ENCODE data around the gene FGF3.
A peak's percentile ranks its signal among the peaks of the same experiment; 100 is the strongest.
"Not testable (repeated sequence)": the region's sequence is repeated elsewhere in the genome, so short reads cannot be mapped to it uniquely, and the experiment has no call there.

The FGF3 gene

DNA sequence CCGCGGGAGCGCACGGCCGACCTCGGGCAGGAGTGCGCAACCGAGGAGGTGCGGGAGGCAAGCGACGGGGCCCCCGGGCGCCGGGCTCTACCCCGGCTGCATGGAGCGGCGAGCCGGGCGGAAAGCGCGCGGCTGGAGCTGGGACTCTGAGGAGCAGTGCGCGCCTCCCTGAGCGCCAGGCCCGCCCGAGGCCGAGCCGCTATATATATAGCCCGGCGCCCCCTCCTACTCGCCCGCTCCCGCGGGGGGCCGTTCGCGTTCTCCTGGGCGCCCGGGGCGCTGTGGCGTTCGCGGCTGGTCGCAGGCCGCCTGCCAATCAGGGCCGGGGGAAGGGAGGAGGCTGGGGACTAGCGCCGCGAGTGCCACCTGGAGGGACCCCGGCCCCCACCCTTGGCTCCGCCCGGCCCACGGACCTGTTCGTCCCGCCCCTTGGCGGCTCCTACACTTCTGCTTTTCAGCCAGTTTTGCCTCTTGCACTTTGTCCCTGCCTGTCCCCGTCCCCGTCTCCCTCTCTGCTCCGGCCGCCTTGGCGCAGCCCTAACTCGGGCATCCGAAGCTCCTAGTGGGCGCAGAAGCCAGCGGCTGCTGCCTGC, 44.0 kb downstream of the FGF3 start, which contains the start of gene FGF4:
Gene FGF4, minus strand, starts transcription at position 179 of the 593 bp plus-strand sequence. CDS start 257 bp downstream, outside the sequence.
- Histone ChIP-seq H3K9ac (ENCODE audit: low read depth, low read length) (no peak within 1 kb of the TSS), H3K4me3 (ENCODE audit: low read length) (peak within 1 kb of the TSS; percentile 51; the same call in 1 of the 2 replicates), H3K27me3 (ENCODE audit: insufficient read depth, low read length) (peaks cover 73% of the 10 kb centered on the region)

DNA sequence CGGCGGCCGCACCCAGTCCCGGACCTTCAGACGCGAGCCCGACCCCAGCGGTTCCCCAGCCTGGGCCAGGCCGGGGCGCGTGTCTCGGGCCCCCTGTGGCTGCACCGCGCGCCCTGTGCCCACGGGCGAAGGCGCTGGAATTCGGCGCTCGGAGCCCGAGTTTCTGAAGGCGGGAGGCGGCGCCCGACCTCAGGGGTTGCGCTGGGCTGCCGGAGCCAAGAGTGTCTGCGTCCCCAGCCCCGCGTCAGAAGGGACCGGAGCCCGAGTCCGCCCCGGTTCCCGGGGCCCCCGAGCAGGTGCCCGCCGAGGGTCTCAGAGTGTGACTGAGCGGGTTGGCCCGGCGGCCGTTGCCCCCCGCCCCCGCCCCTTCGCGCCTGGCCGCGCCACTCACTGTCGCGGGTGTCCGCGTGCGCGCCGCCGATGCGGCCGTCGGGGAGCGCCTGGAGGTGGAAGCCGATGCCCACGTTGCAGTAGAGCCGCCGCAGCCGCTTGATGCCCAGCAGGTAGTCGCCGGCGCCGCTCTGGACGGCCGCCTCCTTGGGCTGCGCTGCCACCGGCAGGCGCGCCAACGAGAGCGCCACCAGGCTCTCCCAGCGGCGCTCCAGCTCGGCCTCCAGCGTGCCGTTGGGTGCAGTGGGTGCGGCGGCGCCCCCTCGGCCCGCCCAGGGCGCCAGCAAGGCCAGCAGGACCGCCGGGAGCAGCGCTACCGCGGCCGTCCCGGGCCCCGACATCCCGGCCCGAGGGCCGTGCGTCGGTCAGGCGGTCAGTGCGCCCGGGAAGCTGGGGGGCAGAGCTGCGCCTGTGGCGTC, 44.7 kb downstream of the FGF3 start:
- H3K9ac ChIP-seq (ENCODE audit: low read depth, low read length): no peak overlapping the region

More for the DNA sequence above, 44.0 kb downstream of the FGF3 start, which contains the start of gene FGF4:
- Histone ChIP-seq H3K9me3 (ENCODE audit: insufficient read depth, low read depth, low read length) (no peaks in the 10 kb centered on the region), H3K36me3 (ENCODE audit: insufficient read depth, low read depth, low read length) (no peaks in the 10 kb centered on the region), H3K27ac (ENCODE audit: low read length) (no peak within 1 kb of the TSS), H3K4me1 (ENCODE audit: insufficient read depth, low read length) (peaks cover 19% of the 10 kb centered on the region; the same call in 1 of the 2 replicates)

DNA sequence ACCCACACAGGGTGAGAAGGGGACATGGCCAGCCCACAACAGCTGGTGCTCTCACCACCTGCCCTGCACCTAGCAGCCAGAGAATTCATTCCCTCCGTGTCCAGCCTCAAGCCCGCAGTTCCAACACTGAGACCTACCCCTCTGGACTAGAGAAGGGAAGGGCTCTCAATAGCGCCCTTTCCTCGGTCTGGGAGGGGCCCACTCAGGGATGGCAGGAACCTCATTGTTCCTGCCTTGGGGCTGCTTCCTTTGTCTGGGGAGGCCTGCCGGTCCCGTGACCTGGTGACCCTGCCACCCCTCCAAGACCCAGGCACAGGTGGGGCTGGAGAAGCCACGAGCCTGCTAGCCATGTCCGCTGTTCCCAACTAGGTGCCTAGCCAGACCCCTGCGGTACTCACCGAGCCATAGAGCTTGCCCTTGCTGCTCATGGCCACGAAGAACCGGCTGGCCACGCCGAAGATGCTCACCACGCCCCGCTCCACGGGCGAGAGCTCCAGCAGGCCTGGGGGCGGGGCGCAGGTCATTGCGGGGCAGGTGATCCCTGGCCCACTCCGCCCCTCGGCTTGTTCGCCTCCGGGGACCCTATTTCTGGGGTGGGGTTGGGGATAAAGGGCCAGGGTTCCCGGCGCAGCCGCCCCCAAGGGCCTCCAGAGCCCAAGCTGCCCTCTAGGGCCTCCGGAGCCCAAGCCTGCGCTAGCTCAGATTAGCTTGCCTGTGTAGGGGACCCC, 45.4 kb downstream of the FGF3 start:
- H3K9ac ChIP-seq (ENCODE audit: low read depth, low read length): no peak overlapping the region
- peaks cover 19% of the 10 kb centered on the region; the same call in 1 of the 2 replicates for H3K4me1 ChIP-seq (ENCODE audit: insufficient read depth, low read length)
- H3K36me3 ChIP-seq (ENCODE audit: insufficient read depth, low read depth, low read length): no peaks in the 10 kb centered on the region
- H3K27ac ChIP-seq (ENCODE audit: low read length): no peak overlapping the region
- H3K27me3 ChIP-seq (ENCODE audit: insufficient read depth, low read length): peaks cover 73% of the 10 kb centered on the region
- peak overlapping the region; percentile 28; the same call in 1 of the 2 replicates for H3K4me3 ChIP-seq (ENCODE audit: low read length)
- no peaks in the 10 kb centered on the region for H3K9me3 ChIP-seq (ENCODE audit: insufficient read depth, low read depth, low read length)

More for the DNA sequence above, 44.7 kb downstream of the FGF3 start:
- Histone ChIP-seq H3K27ac (ENCODE audit: low read length) (no peak overlapping the region), H3K4me3 (ENCODE audit: low read length) (peak overlapping the region; percentile 51; the same call in 1 of the 2 replicates), H3K4me1 (ENCODE audit: insufficient read depth, low read length) (peaks cover 19% of the 10 kb centered on the region; the same call in 1 of the 2 replicates), H3K36me3 (ENCODE audit: insufficient read depth, low read depth, low read length) (no peaks in the 10 kb centered on the region), H3K9me3 (ENCODE audit: insufficient read depth, low read depth, low read length) (no peaks in the 10 kb centered on the region), H3K27me3 (ENCODE audit: insufficient read depth, low read length) (peaks cover 73% of the 10 kb centered on the region)

DNA sequence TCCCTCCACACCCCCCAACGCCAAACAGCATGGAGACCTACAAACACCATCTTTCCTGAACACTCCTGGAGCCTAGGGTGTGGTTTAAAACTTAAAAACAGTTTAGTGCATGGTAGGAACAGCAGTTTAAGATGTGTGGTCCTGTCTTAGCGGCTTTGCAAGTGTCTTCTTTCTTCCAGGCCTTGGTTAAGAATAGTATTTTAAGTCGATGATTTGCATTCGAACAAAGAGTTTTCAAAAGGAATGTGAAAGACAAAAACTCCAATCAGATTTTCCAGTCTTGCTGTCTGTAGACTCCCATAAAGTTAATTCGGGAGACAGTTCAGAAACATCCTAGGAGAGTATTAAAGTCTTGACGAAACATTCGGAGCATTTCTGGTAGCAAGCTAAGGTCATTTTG, 47.8 kb downstream of the FGF3 start:
- Histone ChIP-seq H3K36me3 (ENCODE audit: insufficient read depth, low read depth, low read length) (no peaks in the 10 kb centered on the region), H3K27me3 (ENCODE audit: insufficient read depth, low read length) (peaks cover 60% of the 10 kb centered on the region), H3K9ac (ENCODE audit: low read depth, low read length) (peak overlapping the region; percentile 19; the same call in 1 of the 2 replicates), H3K4me1 (ENCODE audit: insufficient read depth, low read length) (peaks cover 19% of the 10 kb centered on the region; the same call in 1 of the 2 replicates), H3K27ac (ENCODE audit: low read length) (no peak overlapping the region), H3K4me3 (ENCODE audit: low read length) (peak overlapping the region; percentile 39), H3K9me3 (ENCODE audit: insufficient read depth, low read depth, low read length) (no peaks in the 10 kb centered on the region)

DNA sequence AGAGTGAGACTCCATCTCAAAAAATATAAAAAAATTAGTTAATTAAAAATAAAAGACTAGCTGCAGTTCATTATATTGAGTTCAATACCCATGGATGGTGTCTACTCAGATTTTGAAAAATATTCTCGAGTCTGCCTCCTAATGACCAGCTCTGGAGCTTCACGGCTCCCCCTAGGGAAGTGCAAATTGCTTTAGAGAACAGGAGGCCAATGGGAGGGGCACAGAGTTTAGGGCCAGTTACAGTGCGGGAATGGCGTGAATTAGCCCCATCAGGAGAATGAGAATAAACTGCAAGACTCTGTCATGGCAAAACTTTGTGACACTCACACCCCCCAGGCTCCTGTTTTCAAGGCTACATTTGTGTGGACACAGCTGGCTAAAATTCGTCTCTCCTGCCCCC, 48.7 kb downstream of the FGF3 start:
- Histone ChIP-seq H3K27ac (ENCODE audit: low read length) (no peak overlapping the region), H3K36me3 (ENCODE audit: insufficient read depth, low read depth, low read length) (no peaks in the 10 kb centered on the region), H3K27me3 (ENCODE audit: insufficient read depth, low read length) (peaks cover 51% of the 10 kb centered on the region), H3K4me3 (ENCODE audit: low read length) (peak overlapping the region; percentile 39; the same call in 1 of the 2 replicates), H3K9me3 (ENCODE audit: insufficient read depth, low read depth, low read length) (no peaks in the 10 kb centered on the region), H3K4me1 (ENCODE audit: insufficient read depth, low read length) (peaks cover 19% of the 10 kb centered on the region; the same call in 1 of the 2 replicates), H3K9ac (ENCODE audit: low read depth, low read length) (peak overlapping the region; percentile 19; the same call in 1 of the 2 replicates)

DNA sequence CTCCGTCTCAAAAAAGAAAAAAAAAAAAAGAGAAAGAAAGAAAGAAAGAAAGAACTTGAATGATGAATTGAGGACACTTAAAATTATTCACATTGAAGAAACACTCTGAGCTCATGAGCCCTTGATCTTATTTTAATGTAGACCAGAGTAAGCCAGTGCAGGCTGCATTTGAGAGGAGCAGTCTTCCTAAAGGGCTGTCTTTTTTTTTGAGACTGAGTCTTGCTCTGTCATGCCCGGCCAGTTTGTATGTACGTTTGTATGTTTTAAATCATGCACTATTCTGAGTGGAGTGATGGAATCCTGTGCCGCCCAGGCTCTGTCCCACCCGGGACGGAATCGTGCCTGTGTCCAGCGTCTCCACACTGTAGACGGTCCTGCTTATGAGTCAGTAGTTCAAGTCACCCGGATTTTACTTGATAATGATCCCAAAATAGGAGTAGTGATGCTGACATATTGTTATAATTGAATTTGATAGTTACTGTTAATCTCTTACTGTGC, 53.7 kb downstream of the FGF3 start:
- no peak overlapping the region for H3K9ac ChIP-seq (ENCODE audit: low read depth, low read length)
- H3K4me3 ChIP-seq (ENCODE audit: low read length): no peak overlapping the region
- H3K9me3 ChIP-seq (ENCODE audit: insufficient read depth, low read depth, low read length): no peaks in the 10 kb centered on the region
- peaks cover 3% of the 10 kb centered on the region; the same call in 1 of the 2 replicates for H3K4me1 ChIP-seq (ENCODE audit: insufficient read depth, low read length)
- H3K27me3 ChIP-seq (ENCODE audit: insufficient read depth, low read length): peaks cover under 1% of the 10 kb centered on the region; the same call in 1 of the 2 replicates
- no peaks in the 10 kb centered on the region for H3K36me3 ChIP-seq (ENCODE audit: insufficient read depth, low read depth, low read length)
- no peak overlapping the region for H3K27ac ChIP-seq (ENCODE audit: low read length)

DNA sequence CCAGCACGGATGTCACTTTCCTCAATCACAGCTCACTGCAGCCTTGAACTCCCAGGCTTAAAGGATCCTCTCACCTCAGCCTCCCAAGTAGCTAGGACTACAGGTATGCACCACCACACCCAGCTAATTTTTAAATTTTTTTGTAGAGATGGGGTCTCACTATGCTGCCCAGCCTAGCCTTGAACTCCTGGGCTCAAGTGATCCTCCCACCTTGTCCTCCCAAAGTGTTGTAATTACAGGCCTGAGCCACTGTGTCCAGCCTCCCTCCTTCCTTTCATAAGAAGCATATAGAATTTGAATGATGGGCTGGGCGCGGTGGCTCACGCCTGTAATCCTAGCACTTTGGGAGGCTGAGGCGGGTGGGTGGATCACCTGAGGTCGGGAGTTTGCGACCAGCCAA, 54.3 kb downstream of the FGF3 start:
- not testable (repeated sequence) for H3K4me3 ChIP-seq (ENCODE audit: low read length); H3K9me3 ChIP-seq (ENCODE audit: insufficient read depth, low read depth, low read length); H3K9ac ChIP-seq (ENCODE audit: low read depth, low read length); H3K27ac ChIP-seq (ENCODE audit: low read length); H3K27me3 ChIP-seq (ENCODE audit: insufficient read depth, low read length); H3K4me1 ChIP-seq (ENCODE audit: insufficient read depth, low read length); H3K36me3 ChIP-seq (ENCODE audit: insufficient read depth, low read depth, low read length)

DNA sequence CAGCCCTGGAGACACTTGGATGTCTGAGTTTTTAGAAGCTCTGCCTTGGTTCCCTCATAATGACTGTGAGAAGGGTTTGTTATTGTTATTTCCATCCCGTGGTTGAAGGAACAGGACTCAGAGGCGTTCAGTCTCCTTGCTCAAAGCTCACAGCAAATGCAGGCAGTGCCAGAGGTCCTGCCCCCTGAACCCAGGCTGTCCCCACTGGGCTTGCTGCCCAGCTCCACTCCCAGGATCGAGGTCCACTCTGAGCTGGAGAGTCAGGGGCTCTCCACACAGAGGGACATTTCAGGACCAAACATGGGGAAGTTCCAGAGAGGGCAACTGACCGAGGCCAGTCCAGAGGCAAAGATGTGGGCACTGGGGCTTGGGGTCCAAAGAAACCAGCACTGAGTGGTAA, 58.9 kb downstream of the FGF3 start:
- Histone ChIP-seq H3K4me1 (ENCODE audit: insufficient read depth, low read length) (no peaks in the 10 kb centered on the region), H3K27me3 (ENCODE audit: insufficient read depth, low read length) (no peaks in the 10 kb centered on the region), H3K36me3 (ENCODE audit: insufficient read depth, low read depth, low read length) (no peaks in the 10 kb centered on the region), H3K4me3 (ENCODE audit: low read length) (no peak overlapping the region), H3K27ac (ENCODE audit: low read length) (no peak overlapping the region), H3K9me3 (ENCODE audit: insufficient read depth, low read depth, low read length) (no peaks in the 10 kb centered on the region), H3K9ac (ENCODE audit: low read depth, low read length) (no peak overlapping the region)
